AG04450 (cell line): ENCODE measurements around the gene SLCO3A1. TPM values are rescaled to one million over a fixed set of nuclear protein-coding genes. Genes with fewer than 3 reads are reported as not detected.

ENCODE experiments used
- CTCF ChIA-PET: fragments of 300-600, 350-600 bp; formaldehyde crosslinking; extraction: SDS; loops from one replicate; lab custom pipeline; 2022; ENCODE audit warnings: antibody characterized with exemption, inconsistent platforms; lab: Charles Lee
- POLR2A ChIA-PET: fragments of 350-600 bp; formaldehyde crosslinking; extraction: SDS; loops from one replicate; lab custom pipeline; 2021; ENCODE audit warnings: antibody characterized with exemption, inconsistent platforms; lab: Yijun Ruan, JAX
- DNase-seq: peaks from one replicate; pipeline ENCODE4 v3.0.0-alpha.2; 2011; ENCODE audit warnings: low read depth, low spot score
- H3K27ac ChIP-seq: one replicate; pipeline ENCODE4 v1.5.1; 2012; ENCODE audit warnings: low read depth, low read length, control low read depth
- H3K27me3 ChIP-seq: one replicate; pipeline ENCODE4 v1.6.0; 2012; ENCODE audit warnings: low read length; ENCODE audit not compliant: control insufficient read depth, insufficient read depth
- H3K4me3 ChIP-seq: 2 replicates; pipeline ENCODE4 v1.5.1; 2011; ENCODE audit warnings: mild to moderate bottlenecking, low read depth, low read length, control low read depth
- H3K9me3 ChIP-seq: 2 replicates; pipeline ENCODE4 v1.5.1; 2012; ENCODE audit warnings: low read length; ENCODE audit not compliant: control insufficient read depth, insufficient read depth
- CTCF ChIP-seq: IDR thresholded peaks from 2 replicates; pipeline ENCODE4 v1.5.1; 2011; ENCODE audit warnings: low read depth, low read length, control low read depth, inconsistent platforms
- polyA plus RNA-seq: library from polyadenylated mRNA; depleted of rRNA; stranded (reverse); fragments of >200 nt; gene quantifications from 2 replicates; pipeline ENCODE4 v1.2.3, GENCODE V29; 2011

The SLCO3A1 gene
- polyA plus RNA-seq, 1 experiment = 7.6 TPM

GRCh38 chr15:91917686-91918360 is 64.3 kb downstream of the SLCO3A1 start:
- no peak for DNase-seq
- ChIA-PET CTCF (interaction anchor here (1.1 kb wide), 1 partner anchor 211 kb away, joined by 3 read pairs; no protein-coding TSS in a partner anchor), POLR2A (no interaction called here)
- no peak overlapping the region for H3K27ac ChIP-seq
- H3K4me3 ChIP-seq = no peak overlapping the region
- no peaks in the 10 kb centered on the region for H3K27me3 ChIP-seq
- TF ChIP-seq CTCF = no peak
- H3K9me3 ChIP-seq = peaks cover 3% of the 10 kb centered on the region; the same call in 1 of the 2 replicates

GRCh38 chr15:91919014-91919534 is 65.6 kb downstream of the SLCO3A1 start:
- ChIA-PET POLR2A (no interaction called here), CTCF (interaction anchor here (1.1 kb wide), 1 partner anchor 213 kb away, joined by 3 read pairs; no protein-coding TSS in a partner anchor)
- TF ChIP-seq CTCF = no peak
- Histone ChIP-seq H3K27me3 (no peaks in the 10 kb centered on the region), H3K27ac (no peak overlapping the region), H3K4me3 (no peak overlapping the region), H3K9me3 (peaks cover 3% of the 10 kb centered on the region; the same call in 1 of the 2 replicates)
- DNase-seq = no peak

- no peaks in the 10 kb centered on the region for H3K9me3 ChIP-seq
- H3K27ac ChIP-seq = no peak overlapping the region
- ChIA-PET CTCF (no interaction called here), POLR2A (no interaction called here)
- no peak for DNase-seq
- no peak overlapping the region for H3K4me3 ChIP-seq
- TF ChIP-seq CTCF = no peak
- H3K27me3 ChIP-seq = no peaks in the 10 kb centered on the region
Measured at GRCh38 chr15:91921188-91921842, 67.8 kb downstream of the SLCO3A1 start.

GRCh38 chr15:91921843-91922198 is 68.3 kb downstream of the SLCO3A1 start:
- ChIA-PET POLR2A (no interaction called here), CTCF (no interaction called here)
- TF ChIP-seq CTCF = no peak

More at GRCh38 chr15:91921843-91922198, 68.3 kb downstream of the SLCO3A1 start:
- H3K9me3 ChIP-seq = no peaks in the 10 kb centered on the region
- H3K27me3 ChIP-seq = no peaks in the 10 kb centered on the region
- H3K27ac ChIP-seq = peak overlapping the region; percentile 11
- H3K4me3 ChIP-seq = no peak overlapping the region
- no peak for DNase-seq
